Activated CD4-positive, CD25-positive, alpha-beta regulatory T cell treated with anti-CD3 and anti-CD28 coated beads, Interleukin-2, amount 50 U/mL, for 24 hours (primary cell): Measurements from ENCODE around the gene H2BK1.

Experiments used
- ATAC-seq, 2 donors: fragments of 150-1000 bp; cut with Tn5 transposase; one replicate each; pipeline ENCODE4 v1.10.0; 2021; ENCODE audit warnings: mild to moderate bottlenecking in 1 of 2, moderate library complexity in 1 of 2

The H2BK1 gene

GRCh38 chr7:151198945-151199848, 11.1 kb downstream of the H2BK1 start:
- ATAC-seq, result no peak

GRCh38 chr7:151197932-151198331, 12.4 kb downstream of the H2BK1 start:
- no peak for ATAC-seq

GRCh38 chr7:151195616-151196450, 14.5 kb downstream of the H2BK1 start:
- ATAC-seq, result no peak

DNA sequence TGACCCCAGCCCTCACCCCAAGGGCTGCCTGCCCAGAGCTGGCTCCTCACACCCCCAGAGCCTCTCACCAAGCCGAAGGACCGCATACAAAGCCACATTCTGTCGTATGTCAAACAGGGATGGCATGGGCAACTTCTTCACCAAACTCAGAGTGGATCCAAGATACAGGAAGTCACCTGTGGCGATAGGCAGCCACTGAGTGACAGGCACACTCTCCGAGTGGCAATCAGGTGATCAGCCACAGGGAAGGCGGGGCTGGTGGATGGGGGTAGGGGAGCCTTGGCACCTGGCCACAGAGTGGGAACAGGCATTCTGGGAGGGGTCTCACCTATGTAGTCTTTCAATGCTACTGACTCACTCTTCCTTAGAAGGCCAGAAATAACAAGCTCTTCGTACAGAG, 16.1 kb downstream of the H2BK1 start:
- no peak for ATAC-seq

- no peak for ATAC-seq
These were observed 16.9 kb downstream of the H2BK1 start for GRCh38 chr7:151193203-151193978.

GRCh38 chr7:151192002-151192539, 18.2 kb downstream of the H2BK1 start:
- ATAC-seq, result no peak

- ATAC-seq, result no peak
These were observed 18.7 kb downstream of the H2BK1 start for GRCh38 chr7:151191544-151191943.

DNA sequence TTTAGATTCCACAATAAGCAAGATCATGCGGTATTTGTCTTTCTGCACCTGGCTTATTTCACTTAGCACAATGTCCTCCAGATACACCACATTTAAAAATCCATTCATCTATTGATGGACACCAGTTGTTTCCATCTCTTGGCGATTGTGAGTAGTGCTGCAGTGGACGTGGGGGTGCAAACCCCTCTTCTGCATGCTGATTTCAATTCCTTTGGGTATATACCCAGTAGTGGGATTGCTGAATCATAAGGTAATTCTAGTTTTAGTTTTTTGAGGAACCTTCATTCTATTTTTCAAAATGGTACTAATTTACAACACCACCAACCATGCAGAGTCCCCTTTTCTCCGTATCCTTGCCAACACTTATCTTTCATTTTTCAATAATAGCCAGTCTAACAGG, 21.2 kb downstream of the H2BK1 start:
- no peak for ATAC-seq

DNA sequence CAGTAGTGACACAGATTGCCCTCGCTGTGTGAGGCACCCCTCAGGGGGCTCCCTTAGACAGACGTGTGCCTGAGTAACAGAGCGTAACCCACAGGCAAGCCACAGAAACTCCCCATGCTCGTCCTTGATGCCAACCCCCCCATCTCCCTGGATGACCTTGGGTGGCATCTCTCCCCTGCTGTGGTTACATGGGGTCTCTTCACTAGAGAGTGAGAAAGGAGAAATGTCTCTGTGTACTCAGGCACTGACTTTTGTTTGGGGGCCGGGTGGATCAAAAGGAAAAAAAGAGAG, 22.1 kb downstream of the H2BK1 start:
- no peak for ATAC-seq

- ATAC-seq, result no peak
These were observed 22.7 kb downstream of the H2BK1 start for GRCh38 chr7:151187409-151188251.

DNA sequence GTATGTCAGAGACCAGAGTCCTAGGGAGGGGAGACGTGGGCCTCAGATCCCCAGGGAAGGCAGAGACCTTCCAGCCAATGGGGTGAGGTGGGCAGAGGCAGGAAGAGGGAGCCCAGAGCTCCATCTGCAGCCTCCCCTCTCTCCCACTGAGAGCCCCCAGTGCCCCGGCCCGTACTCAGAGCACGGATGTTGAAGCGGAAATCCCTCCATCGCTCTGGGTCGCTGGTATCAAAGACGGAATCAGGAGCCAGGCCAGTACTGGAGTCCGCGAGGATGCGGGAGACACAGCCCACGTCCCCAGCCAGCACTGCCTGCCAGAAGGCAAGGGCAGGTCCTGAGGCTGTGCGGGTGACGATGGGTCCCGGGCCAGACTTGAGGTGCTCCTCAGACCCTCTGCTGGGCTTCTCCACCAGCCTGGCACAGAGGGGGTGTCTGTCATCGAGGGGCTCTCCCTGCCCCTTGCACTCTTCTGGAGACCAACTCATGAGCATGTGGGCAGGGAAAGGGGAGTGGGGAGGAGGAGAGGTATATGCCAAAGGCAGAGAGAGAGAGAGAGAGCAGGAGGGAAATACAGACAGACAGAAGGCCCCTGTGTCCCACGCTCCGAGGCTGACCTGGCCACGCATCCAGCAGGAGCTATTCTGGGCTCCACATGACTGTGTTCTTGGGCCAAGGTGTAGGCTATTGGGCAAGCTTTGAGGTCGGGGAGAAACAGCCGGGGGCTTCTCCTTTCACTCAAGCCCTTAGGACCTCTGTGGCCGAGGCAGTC, 23.5 kb downstream of the H2BK1 start, which contains the start of gene ASB10:
Gene ASB10 (minus strand): TSS at position 611 of the 769 bp plus-strand sequence. CDS start 120 bp downstream, at position 491.
- no peak for ATAC-seq

DNA sequence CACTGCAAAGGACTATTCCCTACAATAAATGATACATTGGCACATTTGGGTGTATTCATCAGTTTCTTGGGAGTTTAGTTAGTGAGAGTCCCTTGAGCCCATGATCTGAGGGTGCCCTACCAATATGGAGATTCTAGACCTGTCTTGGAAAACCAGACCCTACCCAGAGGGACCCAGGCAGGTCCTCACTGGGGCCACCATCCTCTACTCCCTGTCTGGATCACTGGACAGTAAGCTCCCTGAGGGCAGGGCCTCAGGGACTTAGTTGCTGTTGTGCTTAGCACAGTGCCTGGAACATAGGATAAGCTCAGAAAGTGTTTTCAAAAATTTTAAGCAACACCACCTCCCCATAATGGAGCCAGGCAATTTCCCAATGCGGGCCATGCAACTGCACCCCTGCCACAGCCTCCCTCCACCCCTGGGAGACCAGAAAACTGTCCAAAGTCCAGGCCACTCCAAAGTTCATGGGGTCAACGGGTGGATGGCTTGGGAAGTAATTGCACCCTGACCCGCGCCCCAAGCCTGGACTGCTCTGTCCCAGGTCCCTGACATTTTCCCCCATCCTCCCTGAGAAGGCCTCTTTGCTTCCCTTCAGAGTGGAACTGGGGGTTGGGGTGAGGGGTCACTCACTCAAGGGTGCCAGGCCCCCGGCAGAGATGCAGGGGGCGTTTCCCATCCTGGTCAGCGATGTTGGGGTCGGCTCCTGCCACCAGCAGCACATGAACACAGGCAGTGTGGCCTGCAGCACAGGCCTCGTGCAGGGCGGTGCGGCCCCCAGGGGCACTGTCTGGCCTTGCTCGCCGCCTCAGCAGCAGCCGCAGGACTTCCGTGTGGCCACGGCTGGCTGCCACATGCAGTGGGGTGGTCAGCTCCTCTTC, 24.3 kb downstream of the H2BK1 start:
- no peak for ATAC-seq

DNA sequence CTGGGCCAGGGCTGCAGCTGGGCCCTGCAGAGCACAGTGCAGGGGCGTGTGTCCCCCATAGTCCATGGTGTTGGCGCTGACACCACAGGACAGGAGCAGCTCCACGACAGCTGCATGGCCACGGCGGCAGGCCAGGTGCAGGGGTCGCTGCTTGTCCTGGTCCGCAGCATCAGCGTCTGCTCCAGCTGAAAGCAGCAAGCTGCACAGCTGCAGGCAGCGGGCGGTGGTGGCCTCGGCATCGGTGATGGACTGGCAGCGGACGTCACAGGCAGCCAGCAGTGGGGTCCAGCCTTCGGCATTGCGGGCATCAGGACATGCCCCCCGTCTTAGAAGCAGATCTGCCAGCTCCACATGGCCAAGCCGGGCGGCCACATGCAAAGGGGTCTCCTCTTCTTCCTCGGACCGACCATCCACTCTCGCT, 29.3 kb downstream of the H2BK1 start:
- ATAC-seq, result no peak

GRCh38 chr7:151179946-151180345, 30.3 kb downstream of the H2BK1 start:
- ATAC-seq, result no peak

DNA sequence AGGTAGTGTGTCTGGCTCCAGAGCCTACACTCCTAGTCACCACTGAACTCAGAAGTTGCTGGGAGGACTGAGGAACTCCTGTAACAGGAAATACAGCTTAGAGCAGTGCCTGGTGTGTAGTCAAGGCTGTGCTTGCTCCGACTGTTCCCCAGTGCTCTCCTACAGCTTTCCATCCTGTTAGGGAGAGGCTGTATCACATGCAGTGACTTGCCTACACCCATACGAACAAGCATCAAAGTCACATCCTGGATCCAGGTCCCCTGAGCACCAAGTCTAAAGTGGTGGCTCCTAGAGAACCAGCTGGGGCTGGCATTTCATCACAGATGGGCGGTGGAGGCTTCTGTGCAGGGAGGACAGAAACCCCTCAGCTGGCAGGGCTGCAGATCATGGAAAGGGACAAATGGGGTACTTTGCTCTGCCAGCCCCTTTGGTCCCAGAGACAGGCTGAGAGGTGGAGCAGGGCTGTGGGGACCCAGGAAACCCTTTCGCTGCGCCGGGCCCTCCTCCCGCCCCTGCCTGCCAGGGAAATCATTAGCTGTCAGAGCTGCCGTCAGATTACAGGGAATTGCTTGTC, 30.9 kb downstream of the H2BK1 start:
- no peak for ATAC-seq

DNA sequence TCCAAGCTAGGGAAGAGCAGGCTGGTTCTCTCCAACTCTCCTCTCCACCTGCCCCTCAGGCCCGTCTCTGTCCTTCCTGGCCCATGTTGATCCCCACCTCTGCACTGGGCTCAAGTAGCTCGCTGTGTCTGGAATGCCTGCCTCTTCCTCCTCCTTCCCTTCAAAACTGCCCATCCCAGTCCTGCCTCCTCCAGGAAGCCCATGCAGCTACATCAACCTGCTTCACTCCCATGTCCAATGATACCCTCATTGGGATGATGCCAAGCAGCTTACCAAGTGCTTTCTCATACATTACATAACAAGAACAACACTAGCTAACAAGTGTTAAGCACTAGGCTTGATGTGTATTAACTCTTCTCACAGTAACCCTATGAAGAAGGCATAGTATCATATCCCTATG, 31.5 kb downstream of the H2BK1 start:
- no peak for ATAC-seq

DNA sequence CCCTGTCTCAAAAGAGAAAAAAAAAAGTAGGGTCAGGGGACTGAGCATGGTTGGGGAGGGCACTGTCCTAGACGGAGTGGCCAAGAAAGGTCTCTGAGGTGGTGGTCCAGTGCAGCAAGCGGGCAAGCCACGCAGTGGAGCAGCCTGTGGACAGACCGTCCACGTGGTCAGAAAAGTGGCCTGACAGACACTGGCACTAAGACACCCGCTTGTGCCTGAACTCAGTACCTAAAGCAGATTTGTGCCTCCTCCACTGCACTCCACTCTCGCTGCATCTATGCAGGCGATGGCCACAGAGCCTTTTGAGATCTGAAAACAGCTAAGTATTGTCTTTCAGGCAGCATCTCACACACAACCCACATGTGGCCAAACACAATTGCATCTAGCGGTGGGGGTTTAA, 32.1 kb downstream of the H2BK1 start:
- ATAC-seq, result no peak

- no peak for ATAC-seq
These were observed 33.0 kb downstream of the H2BK1 start for GRCh38 chr7:151177310-151177709.

- ATAC-seq, result no peak
These were observed 33.9 kb downstream of the H2BK1 start for GRCh38 chr7:151176401-151176800.
